ENCODE results near the gene STX8.

- TF ChIP-seq POLR2AphosphoS5 (IDR thresholded peaks at IDR 0.05; ENCODE audit: low read depth, low read length): no peak
- no peak for TF ChIP-seq TAF1 (IDR thresholded peaks at IDR 0.05; ENCODE audit: low read depth, low read length)
These were observed 232.1 kb downstream of the STX8 start for GRCh38 chr17:9343516-9343915.

Measured in GM12891 (cell line).